Trophoblast cell (in vitro differentiated cells and primary cell): Measurements from ENCODE around the gene WDPCP.
"Not testable (repeated sequence)": the region's sequence is repeated elsewhere in the genome, so short reads cannot be mapped to it uniquely, and the experiment has no call there.

ENCODE experiments used
- DNase-seq, 2 donors: peaks; one replicate each; pipeline ENCODE4 v3.0.0-alpha.2; 2016
- H2AFZ ChIP-seq: 2 replicates; pipeline ENCODE4 v1.6.1; 2013; ENCODE audit warnings: low read length, moderate library complexity, mild to moderate bottlenecking; ENCODE audit not compliant: insufficient read depth, poor library complexity
- H2AK5ac ChIP-seq: 2 replicates; pipeline ENCODE4 v1.6.1; 2013; ENCODE audit warnings: mild to moderate bottlenecking, low read length
- H2BK120ac ChIP-seq: 2 replicates; pipeline ENCODE4 v1.6.1; 2013; ENCODE audit warnings: low read length, mild to moderate bottlenecking, moderate library complexity; ENCODE audit not compliant: insufficient read depth, poor library complexity
- H2BK12ac ChIP-seq: 2 replicates; pipeline ENCODE4 v1.6.1; 2013; ENCODE audit warnings: mild to moderate bottlenecking, low read length, moderate library complexity
- H2BK5ac ChIP-seq: 2 replicates; pipeline ENCODE4 v1.6.1; 2013; ENCODE audit warnings: low read length, low read depth, moderate library complexity, mild to moderate bottlenecking; ENCODE audit not compliant: poor library complexity
- H3K14ac ChIP-seq: 2 replicates; pipeline ENCODE4 v1.6.1; 2013; ENCODE audit warnings: mild to moderate bottlenecking, low read length
- H3K18ac ChIP-seq: 2 replicates; pipeline ENCODE4 v1.6.1; 2013; ENCODE audit warnings: mild to moderate bottlenecking, low read length
- H3K23ac ChIP-seq: 2 replicates; pipeline ENCODE4 v1.6.1; 2013; ENCODE audit warnings: low read length
- H3K27ac ChIP-seq: 2 replicates; pipeline ENCODE4 v1.5.1; 2013; ENCODE audit warnings: low read depth, mild to moderate bottlenecking, inconsistent platforms, low read length, moderate library complexity
- H3K27me3 ChIP-seq: 2 replicates; pipeline ENCODE4 v1.6.1; 2013; ENCODE audit warnings: inconsistent platforms, mild to moderate bottlenecking, low read length, moderate library complexity; ENCODE audit not compliant: insufficient read depth
- H3K36me3 ChIP-seq, 2 experiments: 1 replicate in 1 of 2; 2 replicates in 1 of 2; pipeline ENCODE4 v1.6.1; 2013; ENCODE audit warnings: low read length in 2 of 2, mild to moderate bottlenecking in 2 of 2, moderate library complexity in 1 of 2; ENCODE audit not compliant: insufficient read depth in 2 of 2, control insufficient read depth in 1 of 2
- H3K4ac ChIP-seq: 2 replicates; pipeline ENCODE4 v1.6.1; 2013; ENCODE audit warnings: low read depth, mild to moderate bottlenecking, low read length, moderate library complexity
- H3K4me1 ChIP-seq, 2 experiments: 1 replicate in 1 of 2; 2 replicates in 1 of 2; pipeline ENCODE4 v1.6.1; 2013; ENCODE audit warnings: low read length in 2 of 2, mild to moderate bottlenecking in 2 of 2, moderate library complexity in 1 of 2; ENCODE audit not compliant: insufficient read depth in 2 of 2, control insufficient read depth in 1 of 2
- H3K4me2 ChIP-seq: 2 replicates; pipeline ENCODE4 v1.6.1; 2013; ENCODE audit warnings: inconsistent platforms, mild to moderate bottlenecking, low read length, moderate library complexity
- H3K4me3 ChIP-seq: 2 replicates; pipeline ENCODE4 v1.5.1; 2013; ENCODE audit warnings: mild to moderate bottlenecking, low read depth, low read length, inconsistent platforms
- H3K79me1 ChIP-seq: one replicate; pipeline ENCODE4 v1.6.1; 2013; ENCODE audit warnings: low read length
- H3K79me2 ChIP-seq: 2 replicates; pipeline ENCODE4 v1.6.1; 2013; ENCODE audit warnings: low read length, mild to moderate bottlenecking; ENCODE audit not compliant: control insufficient read depth, insufficient read depth, poor library complexity
- H3K9ac ChIP-seq: 2 replicates; pipeline ENCODE4 v1.6.1; 2013; ENCODE audit warnings: mild to moderate bottlenecking, low read length
- H3K9me3 ChIP-seq: 2 replicates; pipeline ENCODE4 v1.6.1; 2013; ENCODE audit warnings: low read depth, mild to moderate bottlenecking, control low read depth, inconsistent platforms, low read length; ENCODE audit not compliant: insufficient read depth
- H4K12ac ChIP-seq: 2 replicates; pipeline ENCODE4 v1.6.1; 2013; ENCODE audit warnings: low read depth, mild to moderate bottlenecking, low read length, moderate library complexity
- H4K8ac ChIP-seq: 2 replicates; pipeline ENCODE4 v1.6.1; 2013; ENCODE audit warnings: low read depth, mild to moderate bottlenecking, low read length, moderate library complexity
- H4K91ac ChIP-seq: one replicate; pipeline ENCODE4 v1.6.1; 2013; ENCODE audit warnings: low read depth, mild to moderate bottlenecking, low read length, moderate library complexity
- WGBS: extraction: QIAGEN DNeasy Blood & Tissue Kit; methylation state at CpG from one replicate; pipeline ENCODE4 v1.1.7; 2013; ENCODE audit warnings: missing lambda C conversion rate; ENCODE audit not compliant: insufficient read length, insufficient coverage; ENCODE audit errors: extremely low coverage; 5-methylcytosine and 5-hydroxymethylcytosine counted together

Gene WDPCP

DNA sequence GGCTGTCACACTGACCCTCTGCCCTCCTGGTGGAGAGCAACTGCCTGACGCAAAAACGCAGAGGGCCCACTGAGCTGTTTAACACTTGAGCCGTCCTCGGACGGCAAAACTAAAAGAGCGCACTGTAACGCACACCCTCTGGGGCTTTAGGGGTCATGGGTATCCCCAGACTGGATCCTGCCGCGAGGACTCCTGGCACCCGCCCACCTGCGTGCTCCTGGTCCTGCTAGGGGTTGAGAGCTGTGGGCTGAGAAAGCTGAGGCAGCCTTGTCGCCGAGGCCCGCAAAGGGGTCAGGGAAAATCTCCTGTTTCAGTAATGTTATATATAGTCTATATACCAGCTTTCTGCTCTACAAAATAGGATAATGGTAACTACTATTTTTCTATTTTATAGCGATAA lies 39.6 kb upstream of the WDPCP start:
- no peak overlapping the region for H3K27ac ChIP-seq
- H3K9me3 ChIP-seq: peaks cover 11% of the 10 kb centered on the region
- H3K4me1 ChIP-seq: peaks cover 0 to 3% of the 10 kb centered on the region in 2 experiments
- no peak overlapping the region for H2AK5ac ChIP-seq
- no peaks in the 10 kb centered on the region for H3K79me1 ChIP-seq
- H3K4me3 ChIP-seq: no peak overlapping the region
- no peak for DNase-seq
- H3K9ac ChIP-seq: no peak overlapping the region
- no peak overlapping the region for H3K4ac ChIP-seq
- peaks cover 2 to 9% of the 10 kb centered on the region in 2 experiments for H3K36me3 ChIP-seq
- no peak overlapping the region for H3K14ac ChIP-seq
- no peaks in the 10 kb centered on the region for H3K79me2 ChIP-seq
- no peak overlapping the region for H2AFZ ChIP-seq
- H4K91ac ChIP-seq: no peak overlapping the region
- no peak overlapping the region for H4K8ac ChIP-seq
- H3K18ac ChIP-seq: no peak overlapping the region
- H2BK5ac ChIP-seq: no peak overlapping the region
- WGBS: no CpG with 5 or more reads among the region's 15 CpGs
- no peak overlapping the region for H2BK120ac ChIP-seq
- no peak overlapping the region for H4K12ac ChIP-seq
- no peak overlapping the region for H2BK12ac ChIP-seq
- H3K27me3 ChIP-seq: no peaks in the 10 kb centered on the region
- no peak overlapping the region for H3K4me2 ChIP-seq
- H3K23ac ChIP-seq: no peak overlapping the region

DNA sequence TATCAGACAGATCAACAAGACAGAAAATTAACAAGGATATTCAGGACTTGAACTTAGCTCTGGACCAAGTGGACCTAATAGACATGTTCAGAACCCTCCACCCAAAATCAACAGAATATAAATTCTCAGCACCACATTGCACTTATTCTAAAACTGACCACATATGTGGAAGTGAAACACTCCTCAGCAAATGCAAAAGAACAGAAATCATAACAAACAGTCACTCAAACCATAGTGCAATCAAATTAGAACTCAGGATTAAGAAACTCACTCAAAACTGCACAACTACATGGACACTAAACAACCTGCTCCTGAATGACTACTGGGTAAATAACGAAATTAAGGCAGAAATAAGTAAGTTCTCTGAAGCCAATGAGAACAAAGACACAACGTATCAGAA lies 35.5 kb upstream of the WDPCP start:
- H4K91ac ChIP-seq, H3K4me1 ChIP-seq, H3K4me2 ChIP-seq, H4K8ac ChIP-seq, H4K12ac ChIP-seq, H3K27me3 ChIP-seq, H3K27ac ChIP-seq, H2AK5ac ChIP-seq, H3K14ac ChIP-seq, H3K79me1 ChIP-seq, H3K23ac ChIP-seq, H2BK5ac ChIP-seq, H3K18ac ChIP-seq, H3K79me2 ChIP-seq, H2BK12ac ChIP-seq, H2BK120ac ChIP-seq, H3K9ac ChIP-seq, H2AFZ ChIP-seq, DNase-seq, H3K4ac ChIP-seq, H3K4me3 ChIP-seq: not testable (repeated sequence)
- Histone ChIP-seq H3K36me3 (peaks cover 13 to 19% of the 10 kb centered on the region in 2 experiments), H3K9me3 (peaks cover 16% of the 10 kb centered on the region)
- no CpG with 5 or more reads among the region's 2 CpGs for WGBS

DNA sequence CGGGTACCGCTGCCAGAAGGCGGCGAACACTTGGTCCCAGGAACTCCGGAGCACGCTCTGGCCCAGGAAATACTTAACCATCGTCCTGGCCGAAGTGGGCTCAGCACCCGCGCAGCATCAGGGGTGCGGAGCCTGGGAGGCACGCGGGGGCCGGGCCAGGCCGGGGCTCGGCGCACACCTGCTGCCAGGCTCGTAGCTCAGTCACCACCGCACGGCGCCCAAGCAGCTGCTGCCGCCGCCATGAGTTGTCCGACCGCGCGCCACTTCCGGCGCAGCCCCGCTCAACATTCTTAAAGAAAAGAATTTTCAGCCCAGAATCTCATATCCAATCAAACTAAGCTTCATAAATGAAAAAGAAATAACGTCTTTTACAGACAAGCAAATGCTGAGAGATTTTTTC lies 34.5 kb upstream of the WDPCP start:
- Histone ChIP-seq H4K91ac (no peak overlapping the region), H3K14ac (no peak overlapping the region), H3K79me1 (no peaks in the 10 kb centered on the region), H2AK5ac (no peak overlapping the region), H2BK5ac (no peak overlapping the region), H3K27ac (no peak overlapping the region), H3K4me3 (no peak overlapping the region), H3K9me3 (peaks cover 16% of the 10 kb centered on the region), H3K9ac (no peak overlapping the region), H3K36me3 (peaks cover 11 to 20% of the 10 kb centered on the region in 2 experiments), H4K8ac (no peak overlapping the region), H2AFZ (no peak overlapping the region), H3K4ac (no peak overlapping the region), H2BK12ac (no peak overlapping the region), H3K23ac (no peak overlapping the region), H3K4me1 (no peaks in the 10 kb centered on the region), H3K18ac (no peak overlapping the region), H4K12ac (no peak overlapping the region), H2BK120ac (no peak overlapping the region), H3K27me3 (no peaks in the 10 kb centered on the region), H3K79me2 (no peaks in the 10 kb centered on the region), H3K4me2 (no peak overlapping the region)
- WGBS: no CpG with 5 or more reads among the region's 31 CpGs
- no peak for DNase-seq

DNA sequence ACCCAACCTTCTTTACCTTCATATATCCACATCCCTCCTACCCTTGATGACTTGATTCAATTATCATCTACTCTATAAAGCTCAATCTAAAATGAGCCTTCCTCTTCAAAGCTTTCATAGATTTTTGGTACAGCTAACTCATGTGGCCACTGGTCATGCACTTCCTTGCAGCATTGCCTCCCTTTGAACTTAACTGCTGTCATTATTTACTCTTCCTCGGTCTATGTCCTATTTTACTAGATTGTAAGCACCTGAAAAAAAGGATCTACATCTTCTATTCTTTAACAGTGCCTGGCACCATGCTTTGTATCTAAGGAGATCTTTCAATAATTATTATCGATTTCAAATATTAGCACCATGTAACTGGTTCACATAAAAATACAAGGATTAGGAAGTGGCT lies 31.1 kb upstream of the WDPCP start:
- Histone ChIP-seq H3K27ac (no peak overlapping the region), H3K4me3 (no peak overlapping the region), H3K27me3 (no peaks in the 10 kb centered on the region), H4K91ac (no peak overlapping the region), H3K36me3 (peaks cover 8 to 20% of the 10 kb centered on the region in 2 experiments), H3K23ac (no peak overlapping the region), H3K18ac (no peak overlapping the region), H3K79me1 (peaks cover 8% of the 10 kb centered on the region), H3K14ac (no peak overlapping the region), H3K9me3 (peaks cover 10% of the 10 kb centered on the region), H2BK12ac (no peak overlapping the region), H3K79me2 (no peaks in the 10 kb centered on the region), H4K8ac (no peak overlapping the region), H3K4me2 (no peak overlapping the region), H2AFZ (no peak overlapping the region), H3K4me1 (peaks cover 3 to 7% of the 10 kb centered on the region in 2 experiments), H4K12ac (no peak overlapping the region), H2BK120ac (no peak overlapping the region), H3K9ac (no peak overlapping the region), H3K4ac (no peak overlapping the region), H2AK5ac (no peak overlapping the region), H2BK5ac (no peak overlapping the region)
- no peak for DNase-seq
- no CpG with 5 or more reads among the region's 2 CpGs for WGBS
